ENCODE data around the gene ACE.

DNA sequence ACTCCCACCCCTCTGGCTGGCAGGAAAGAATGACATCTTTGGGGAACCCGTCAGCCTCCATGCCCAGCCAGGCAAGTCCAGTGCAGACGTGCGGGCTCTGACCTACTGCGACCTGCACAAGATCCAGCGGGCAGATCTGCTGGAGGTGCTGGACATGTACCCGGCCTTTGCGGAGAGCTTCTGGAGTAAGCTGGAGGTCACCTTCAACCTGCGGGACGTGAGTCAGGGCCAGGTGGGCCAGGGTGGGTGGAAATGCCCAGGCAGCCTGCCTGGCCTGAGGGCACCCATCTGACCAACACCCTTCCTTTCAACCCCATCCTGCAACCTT lies 65.3 kb downstream of the ACE start:
- TF ChIP-seq, protein P1, sequence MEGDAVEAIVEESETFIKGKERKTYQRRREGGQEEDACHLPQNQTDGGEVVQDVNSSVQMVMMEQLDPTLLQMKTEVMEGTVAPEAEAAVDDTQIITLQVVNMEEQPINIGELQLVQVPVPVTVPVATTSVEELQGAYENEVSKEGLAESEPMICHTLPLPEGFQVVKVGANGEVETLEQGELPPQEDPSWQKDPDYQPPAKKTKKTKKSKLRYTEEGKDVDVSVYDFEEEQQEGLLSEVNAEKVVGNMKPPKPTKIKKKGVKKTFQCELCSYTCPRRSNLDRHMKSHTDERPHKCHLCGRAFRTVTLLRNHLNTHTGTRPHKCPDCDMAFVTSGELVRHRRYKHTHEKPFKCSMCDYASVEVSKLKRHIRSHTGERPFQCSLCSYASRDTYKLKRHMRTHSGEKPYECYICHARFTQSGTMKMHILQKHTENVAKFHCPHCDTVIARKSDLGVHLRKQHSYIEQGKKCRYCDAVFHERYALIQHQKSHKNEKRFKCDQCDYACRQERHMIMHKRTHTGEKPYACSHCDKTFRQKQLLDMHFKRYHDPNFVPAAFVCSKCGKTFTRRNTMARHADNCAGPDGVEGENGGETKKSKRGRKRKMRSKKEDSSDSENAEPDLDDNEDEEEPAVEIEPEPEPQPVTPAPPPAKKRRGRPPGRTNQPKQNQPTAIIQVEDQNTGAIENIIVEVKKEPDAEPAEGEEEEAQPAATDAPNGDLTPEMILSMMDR (IDR thresholded peaks at IDR 0.05), result no peak
- TF ChIP-seq SIN3A (IDR thresholded peaks at IDR 0.05; ENCODE audit: borderline replicate concordance, insufficient read depth, low read depth, low read length), result no peak
